Breast epithelium (tissue), 4 donors: ENCODE data around the gene GNAL. TPM values are rescaled to one million over a fixed set of nuclear protein-coding genes. Genes with fewer than 3 reads are reported as not detected.
"Not testable (repeated sequence)": the region's sequence is repeated elsewhere in the genome, so short reads cannot be mapped to it uniquely, and the experiment has no call there.

ENCODE experiments used
- DNase-seq, 2 donors: peaks; one replicate each; pipeline ENCODE4 v3.0.0-alpha.2; 2019; ENCODE audit warnings: low spot score in 2 of 2
- H3K27ac ChIP-seq, 2 donors: fragments of 200-600 bp; sonication (generic) in 1 of 2; one replicate each; pipeline ENCODE4 v1.5.1; 2016 to 2019; ENCODE audit warnings: mild to moderate bottlenecking in 1 of 2
- H3K27me3 ChIP-seq, 2 donors: fragments of 200-600 bp; sonication (generic) in 1 of 2; one replicate each; pipeline versions ENCODE4 v1.5.1 to v1.6.0; 2017 to 2019; ENCODE audit warnings: control low read depth in 1 of 2, mild to moderate bottlenecking in 1 of 2
- H3K36me3 ChIP-seq: fragments of 200-600 bp; one replicate; pipeline ENCODE4 v1.5.1; 2019
- H3K4me1 ChIP-seq, 2 donors: fragments of 200-600 bp; sonication (generic); one replicate each; pipeline ENCODE4 v1.5.1; 2016 to 2019; ENCODE audit warnings: control low read depth in 1 of 2
- H3K4me3 ChIP-seq, 3 donors: fragments of 200-600 bp; sonication (generic); 1 replicate in 2 of 3; 2 replicates in 1 of 3; pipeline ENCODE4 v1.5.1; 2016 to 2019; ENCODE audit warnings: mild to moderate bottlenecking in 3 of 3, moderate library complexity in 2 of 3
- H3K9me3 ChIP-seq, 2 donors: fragments of 200-600 bp; sonication (generic) in 1 of 2; one replicate each; pipeline ENCODE4 v1.5.1; 2016 to 2019; ENCODE audit warnings: control low read depth in 1 of 2
- CTCF ChIP-seq, 3 donors: fragments of 450-650 bp; IDR thresholded peaks; one replicate each; pipeline ENCODE4 v1.5.1; 2016 to 2017; ENCODE audit warnings: antibody characterized with exemption in 3 of 3, mild to moderate bottlenecking in 3 of 3, moderate library complexity in 3 of 3
- POLR2A ChIP-seq: fragments of 450-650 bp; IDR thresholded peaks from one replicate; pipeline ENCODE4 v1.6.1; 2016; ENCODE audit warnings: antibody characterized with exemption, mild to moderate bottlenecking, moderate library complexity
- POLR2AphosphoS5 ChIP-seq, 3 donors: sonication (generic); formaldehyde crosslinking; IDR thresholded peaks; one replicate each; pipeline ENCODE4 v1.6.1; 2017; ENCODE audit warnings: antibody characterized with exemption in 3 of 3
- intact Hi-C: fragments of 100-400 bp; cut with DNase I; formaldehyde crosslinking; loops from one replicate; pipeline ENCODE4 v1.15.1; 2023; ENCODE audit warnings: low total_unique reads
- total RNA-seq, 3 donors: library from RNA; depleted of rRNA; stranded (reverse); fragments of >200 nt; gene quantifications; one replicate each; pipeline ENCODE4 v1.1.0, GENCODE V29; 2016

The GNAL gene
- total RNA-seq, 3 donors from 2014 or later, result 6.6 to 15.4 (median 7.5) TPM

DNA sequence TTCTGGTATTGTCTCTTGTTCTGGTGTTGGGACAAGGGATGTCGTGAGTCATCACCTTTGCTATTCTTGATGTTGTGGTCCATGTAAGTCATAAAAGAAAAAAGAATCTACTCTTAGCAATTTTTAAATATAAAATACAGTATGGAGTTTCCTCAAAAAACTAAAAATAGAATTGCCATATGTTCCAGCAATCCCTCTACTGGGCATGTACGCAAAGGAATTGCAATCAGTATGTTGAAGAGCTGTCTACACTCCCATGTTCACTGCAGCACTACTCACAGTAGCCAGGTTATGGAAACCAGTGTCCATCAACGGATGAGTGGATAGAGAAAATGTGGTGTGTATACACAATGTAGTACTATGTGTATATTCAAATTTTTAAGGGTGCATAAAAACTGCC, 10.9 kb upstream of the GNAL start:
- intact Hi-C loops, result no loop called here
- DNase-seq, result no peak
- TF ChIP-seq POLR2AphosphoS5 (IDR thresholded peaks at IDR 0.05), result no peak
- TF ChIP-seq POLR2A, result no peak
- no peak for TF ChIP-seq CTCF (IDR thresholded peaks at IDR 0.05)
- Histone ChIP-seq H3K27ac (no peak overlapping the region), H3K36me3 (no peaks in the 10 kb centered on the region), H3K4me1 (no peaks in the 10 kb centered on the region), H3K4me3 (no peak overlapping the region), H3K27me3 (peaks cover 0 to 13% of the 10 kb centered on the region in 2 donors), H3K9me3 (no peaks in the 10 kb centered on the region)

- H3K4me1 ChIP-seq, result no peaks in the 10 kb centered on the region
- no peaks in the 10 kb centered on the region for H3K36me3 ChIP-seq
- TF ChIP-seq POLR2AphosphoS5 (IDR thresholded peaks at IDR 0.05), result no peak
- no peak for TF ChIP-seq CTCF (IDR thresholded peaks at IDR 0.05)
- no peak for TF ChIP-seq POLR2A
- intact Hi-C loops, result no loop called here
- no peak for DNase-seq
- H3K27ac ChIP-seq, result peak overlapping the region; percentile 66 to 91
- no peaks in the 10 kb centered on the region for H3K9me3 ChIP-seq
- no peaks in the 10 kb centered on the region for H3K27me3 ChIP-seq
- H3K4me3 ChIP-seq, result peak overlapping the region; percentile 68 to 92 (median 69)
Observed at GRCh38 chr18:11689669-11690565, 853 bp downstream of the GNAL start.

- H3K36me3 ChIP-seq, H3K9me3 ChIP-seq, DNase-seq, H3K4me3 ChIP-seq, intact Hi-C loops, H3K27ac ChIP-seq, H3K27me3 ChIP-seq, H3K4me1 ChIP-seq: not testable (repeated sequence)
Observed at GRCh38 chr18:11690660-11691059, 1.6 kb downstream of the GNAL start.

- H3K4me3 ChIP-seq, result no peak overlapping the region
- H3K27ac ChIP-seq, result no peak overlapping the region
- H3K36me3 ChIP-seq, result no peaks in the 10 kb centered on the region
- DNase-seq, result no peak
- no peaks in the 10 kb centered on the region for H3K27me3 ChIP-seq
- TF ChIP-seq CTCF (IDR thresholded peaks at IDR 0.05) (no peak), POLR2A (no peak), POLR2AphosphoS5 (IDR thresholded peaks at IDR 0.05) (no peak)
- H3K4me1 ChIP-seq, result no peaks in the 10 kb centered on the region
- intact Hi-C loops, result no loop called here
- H3K9me3 ChIP-seq, result no peaks in the 10 kb centered on the region
Observed at GRCh38 chr18:11695736-11696135, 6.7 kb downstream of the GNAL start.

- no peak overlapping the region for H3K27ac ChIP-seq
- TF ChIP-seq POLR2A, result no peak
- H3K4me3 ChIP-seq, result no peak overlapping the region
- no peak for DNase-seq
- intact Hi-C loops, result no loop called here
- H3K27me3 ChIP-seq, result no peaks in the 10 kb centered on the region
- H3K9me3 ChIP-seq, result no peaks in the 10 kb centered on the region
- H3K36me3 ChIP-seq, result no peaks in the 10 kb centered on the region
- H3K4me1 ChIP-seq, result no peaks in the 10 kb centered on the region
Observed at GRCh38 chr18:11696451-11696850, 7.4 kb downstream of the GNAL start.

DNA sequence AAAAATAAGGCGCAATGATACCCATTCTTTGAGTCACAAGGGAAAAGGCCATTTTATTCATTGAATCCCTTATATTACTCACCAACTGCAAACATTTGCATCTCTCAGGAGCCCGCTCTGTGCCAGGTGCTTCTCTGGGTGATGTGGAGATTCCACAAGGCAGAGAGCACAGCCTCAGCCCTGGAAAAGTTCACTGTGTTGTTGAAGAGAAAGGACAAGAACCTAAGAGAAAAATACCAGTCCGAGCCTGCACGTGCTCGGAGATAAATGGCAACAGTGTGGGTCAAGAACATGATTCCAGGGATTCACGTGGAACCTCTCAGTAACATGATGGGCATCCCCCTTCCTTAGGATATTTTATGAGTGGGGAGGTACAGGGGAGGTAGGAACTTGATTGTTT, 11.8 kb downstream of the GNAL start:
- no peaks in the 10 kb centered on the region for H3K36me3 ChIP-seq
- TF ChIP-seq CTCF (IDR thresholded peaks at IDR 0.05), result no peak
- TF ChIP-seq POLR2A, result no peak
- TF ChIP-seq POLR2AphosphoS5 (IDR thresholded peaks at IDR 0.05), result no peak
- no peaks in the 10 kb centered on the region for H3K9me3 ChIP-seq
- intact Hi-C loops, result no loop called here
- no peak overlapping the region for H3K27ac ChIP-seq
- H3K4me3 ChIP-seq, result no peak overlapping the region
- H3K4me1 ChIP-seq, result no peaks in the 10 kb centered on the region
- no peaks in the 10 kb centered on the region for H3K27me3 ChIP-seq
- DNase-seq, result no peak
